Neural cell (in vitro differentiated cells): ENCODE data around the gene PHETA2.

Source experiments
- CTCF ChIP-seq: fragments of 450-650 bp; IDR thresholded peaks from 2 replicates; pipeline ENCODE4 v1.5.1; 2014; ENCODE audit warnings: antibody characterized with exemption, mild to moderate bottlenecking, moderate library complexity; ENCODE audit not compliant: poor library complexity, severe bottlenecking
- EP300 ChIP-seq: fragments of 450-650 bp; conservative IDR thresholded peaks from 2 replicates; pipeline ENCODE4 v1.6.1; 2014; ENCODE audit warnings: antibody characterized with exemption, mild to moderate bottlenecking, moderate library complexity; ENCODE audit not compliant: poor library complexity, severe bottlenecking
- EZH2 ChIP-seq: fragments of 200-600, 300-800 bp; shearing (Covaris generic), sonication (generic); IDR thresholded peaks from 2 replicates; pipeline ENCODE4 v1.6.1; 2014; ENCODE audit warnings: antibody characterized with exemption, low read length, borderline replicate concordance, mild to moderate bottlenecking; ENCODE audit not compliant: insufficient read depth, poor library complexity, severe bottlenecking
- REST ChIP-seq: IDR thresholded peaks from 2 replicates; pipeline ENCODE4 v1.6.1; 2012; ENCODE audit warnings: borderline replicate concordance
- TAF1 ChIP-seq: IDR thresholded peaks from 2 replicates; pipeline ENCODE4 v1.6.1; 2012; ENCODE audit warnings: low read depth

GRCh38 chr22:42084874-42085273 is 10.8 kb downstream of the PHETA2 start:
- no peak for TF ChIP-seq CTCF
- no peak for TF ChIP-seq REST
- no peak for TF ChIP-seq EP300
- no peak for TF ChIP-seq EZH2
- no peak for TF ChIP-seq TAF1
